GM21526 (cell line): ENCODE measurements around the gene TMEM131.

Experiments used
- ATAC-seq: cut with Tn5 transposase; IDR thresholded peaks from one replicate; pipeline ENCODE4 v1.9.1; 2021; ENCODE audit warnings: moderate library complexity; ENCODE audit not compliant: unreplicated experiment, low FRiP score

TMEM131 gene

DNA sequence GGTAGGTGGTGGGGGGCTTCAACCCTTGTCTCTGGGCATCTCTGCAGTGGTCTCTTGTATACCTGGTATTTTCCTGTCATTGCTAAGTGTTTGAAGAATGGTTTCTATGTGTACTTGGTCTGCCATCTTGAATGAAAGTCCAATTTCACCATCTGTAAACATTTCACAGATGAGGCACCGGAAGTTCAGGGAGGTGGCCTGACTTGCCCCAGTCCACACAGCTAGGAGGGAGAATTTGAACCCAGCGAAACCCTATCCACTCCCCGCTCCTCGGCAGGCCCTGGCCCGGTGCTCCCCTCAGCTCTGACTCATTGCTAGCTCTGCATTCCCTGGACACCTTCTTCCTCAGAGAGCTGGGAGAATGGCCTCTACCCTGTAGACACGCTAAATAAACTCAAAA is 251.8 kb downstream of the TMEM131 start:
- ATAC-seq = no peak

DNA sequence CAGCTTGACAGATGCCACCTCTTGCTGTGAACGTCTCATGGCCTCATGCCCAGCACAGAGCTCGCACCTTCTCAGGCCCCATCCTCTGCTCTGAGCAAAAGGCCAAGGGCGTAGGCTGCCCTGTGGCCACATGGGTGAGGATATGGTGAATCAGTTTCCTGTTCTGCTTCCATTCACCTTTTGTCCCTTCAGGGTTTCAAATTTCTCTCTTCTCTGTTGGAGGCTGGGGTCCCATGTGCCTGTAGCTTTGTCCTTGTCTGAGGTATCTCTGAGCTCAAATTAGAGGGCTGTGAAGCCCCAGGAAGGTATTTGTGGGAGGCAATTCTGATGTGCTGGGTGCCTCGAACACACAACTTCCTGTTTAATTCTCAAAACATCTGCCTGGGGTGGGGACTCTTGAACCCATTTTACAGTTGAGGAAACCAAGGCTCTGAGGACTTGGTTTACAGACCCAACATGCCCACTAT is 253.3 kb downstream of the TMEM131 start:
- no peak for ATAC-seq

DNA sequence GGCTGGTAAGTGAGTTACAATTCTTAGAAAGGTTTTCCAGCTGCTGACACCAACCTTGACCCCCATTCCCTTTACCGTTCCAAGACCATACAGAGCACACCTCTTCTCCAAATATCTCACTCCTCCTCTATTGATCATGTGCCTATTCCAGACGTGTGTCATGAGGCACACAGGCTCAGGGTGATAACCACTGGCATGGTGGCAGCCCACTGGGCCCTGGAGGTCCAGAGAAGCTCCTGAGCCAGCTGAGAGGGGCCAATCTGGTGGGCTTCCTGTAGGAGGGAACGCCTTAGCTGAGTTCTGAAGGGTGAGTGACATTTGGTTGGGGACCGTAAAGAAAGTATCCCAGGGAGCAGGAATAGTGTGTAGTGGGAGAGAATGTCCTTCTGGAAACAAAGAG is 254.1 kb downstream of the TMEM131 start:
- no peak for ATAC-seq

DNA sequence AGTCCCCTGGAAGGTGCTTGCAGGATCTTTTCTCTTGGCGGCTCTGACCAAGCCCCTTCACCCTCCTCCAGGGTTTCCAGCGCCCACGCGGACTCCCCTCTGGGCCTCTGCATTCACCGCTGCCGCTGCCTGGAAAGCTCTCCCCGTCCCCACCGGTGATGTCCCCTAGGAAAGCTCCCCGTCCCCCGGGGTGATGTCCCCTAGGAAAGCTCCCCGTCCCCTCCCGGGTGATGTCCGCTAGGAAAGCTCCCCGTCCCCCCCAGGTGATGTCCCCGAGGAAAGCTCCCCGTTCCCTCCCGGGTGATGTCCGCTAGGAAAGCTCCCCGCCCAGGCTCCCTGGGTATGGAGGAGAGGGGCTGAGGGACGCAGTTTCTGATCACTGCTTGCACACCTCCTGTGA is 254.5 kb downstream of the TMEM131 start:
- no peak for ATAC-seq

DNA sequence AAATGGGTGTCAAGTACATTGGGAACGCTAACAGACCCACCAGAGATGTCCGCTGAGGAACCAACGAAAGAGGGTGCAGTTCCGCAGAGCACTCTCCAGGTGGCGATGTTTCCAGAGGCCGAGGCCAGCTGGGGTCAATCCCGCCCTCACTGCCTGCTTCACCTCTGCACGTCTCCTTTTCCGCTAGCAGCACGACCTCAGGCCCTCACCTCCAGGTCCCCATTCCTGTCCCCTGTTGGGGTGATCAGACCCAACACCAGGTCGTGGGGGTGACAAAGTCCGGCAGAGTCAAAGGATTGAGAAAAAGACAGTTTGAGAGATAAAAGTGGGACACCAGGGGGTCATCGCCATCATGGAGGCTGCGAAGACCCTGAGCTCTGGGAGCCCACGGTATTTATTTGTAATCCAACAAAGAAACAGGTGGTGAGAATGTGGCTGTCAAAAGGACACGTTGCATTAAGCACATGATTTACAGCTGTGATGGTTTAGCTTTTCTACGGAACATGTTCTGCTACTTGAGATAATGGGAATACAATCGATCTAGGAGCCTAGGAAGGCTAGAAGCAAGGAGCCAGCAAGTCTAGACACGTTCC is 255.1 kb downstream of the TMEM131 start:
- ATAC-seq = no peak

DNA sequence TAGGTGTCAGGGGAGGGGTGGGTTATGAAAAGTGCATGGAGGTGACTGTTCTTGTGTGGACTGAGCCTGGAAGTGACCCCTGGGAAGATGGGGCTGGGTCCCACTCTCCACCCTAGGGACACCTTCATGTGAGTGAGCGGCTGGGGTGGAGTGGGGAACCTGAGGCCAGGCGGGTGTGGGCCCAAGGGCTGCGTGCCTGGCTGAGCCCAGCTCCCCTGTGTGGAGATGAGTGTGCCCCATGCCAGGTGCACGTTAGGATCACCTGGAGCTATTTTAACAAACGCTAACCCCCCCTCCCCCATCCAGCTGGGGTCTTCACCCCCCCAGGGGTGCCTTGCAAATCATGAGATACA is 255.9 kb downstream of the TMEM131 start:
- ATAC-seq = no peak

DNA sequence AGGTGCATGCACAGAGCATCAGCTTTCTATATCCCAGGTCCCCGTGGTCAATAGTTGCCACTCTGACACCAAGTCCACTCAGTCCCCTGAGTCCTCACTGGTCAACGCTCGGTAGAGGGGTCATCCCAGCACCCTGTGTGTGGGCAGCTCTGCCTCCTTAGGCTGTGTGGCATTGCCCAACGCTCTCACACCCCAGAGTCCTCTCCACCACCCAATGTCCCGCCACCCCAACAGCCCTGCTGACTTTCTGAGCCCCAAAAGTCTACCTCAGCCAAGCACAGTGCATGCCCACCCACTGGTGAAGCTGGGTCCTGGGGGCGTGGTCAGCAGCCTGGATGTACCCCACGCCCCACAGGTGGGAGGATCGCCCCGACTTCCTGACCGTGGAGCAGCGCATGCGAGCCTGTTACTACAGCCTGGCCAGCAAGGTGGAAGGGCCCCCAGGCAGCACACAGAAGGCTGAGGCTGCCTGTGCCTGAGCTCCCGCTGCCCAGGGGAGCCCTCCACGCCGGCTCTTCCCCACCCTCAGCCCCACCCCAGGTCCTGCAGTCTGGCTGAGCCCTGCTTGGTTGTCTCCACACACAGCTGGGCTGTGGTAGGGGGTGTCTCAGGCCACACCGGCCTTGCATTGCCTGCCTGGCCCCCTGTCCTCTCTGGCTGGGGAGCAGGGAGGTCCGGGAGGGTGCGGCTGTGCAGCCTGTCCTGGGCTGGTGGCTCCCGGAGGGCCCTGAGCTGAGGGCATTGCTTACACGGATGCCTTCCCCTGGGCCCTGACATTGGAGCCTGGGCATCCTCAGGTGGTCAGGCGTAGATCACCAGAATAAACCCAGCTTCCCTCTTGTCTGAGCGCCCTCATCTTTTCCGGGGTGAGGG is 256.5 kb downstream of the TMEM131 start:
- no peak for ATAC-seq

DNA sequence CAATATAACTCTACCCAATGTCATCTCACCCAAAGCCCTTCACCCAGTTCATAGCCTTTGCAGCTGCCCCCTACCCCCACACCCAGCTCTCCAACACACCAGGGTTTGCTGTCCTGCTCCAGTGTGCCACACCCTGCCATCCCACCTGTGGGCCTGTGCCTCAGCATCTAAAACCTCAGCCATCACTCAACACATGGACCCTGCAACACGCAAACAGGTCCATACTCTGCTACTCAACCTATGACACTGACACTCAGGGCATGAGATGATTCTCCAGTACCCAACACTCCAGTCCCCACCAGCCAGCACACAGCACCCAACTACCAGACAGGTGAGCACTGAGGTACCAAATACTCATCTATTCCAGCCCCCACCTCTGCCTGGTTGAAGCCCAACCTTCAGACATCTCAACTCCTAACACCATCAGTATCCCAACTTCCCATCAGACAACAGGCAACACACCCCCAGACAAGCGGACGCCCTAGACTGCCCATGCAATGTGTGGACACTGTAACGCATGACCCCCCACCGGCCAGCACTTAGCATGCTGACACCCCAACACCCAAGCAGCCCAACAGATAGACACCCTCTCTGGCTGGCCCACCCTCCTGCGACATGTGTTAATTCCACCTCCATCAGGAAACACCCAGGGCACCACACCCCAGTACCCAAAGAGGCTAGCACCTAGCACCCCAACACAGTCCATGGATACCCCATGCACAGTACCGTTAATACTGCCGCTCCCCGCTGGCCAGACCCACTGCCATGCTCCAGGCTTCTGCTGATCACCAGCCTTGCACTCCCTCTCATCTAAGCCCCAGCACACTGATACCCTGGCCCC is 257.3 kb downstream of the TMEM131 start:
- ATAC-seq = no peak

DNA sequence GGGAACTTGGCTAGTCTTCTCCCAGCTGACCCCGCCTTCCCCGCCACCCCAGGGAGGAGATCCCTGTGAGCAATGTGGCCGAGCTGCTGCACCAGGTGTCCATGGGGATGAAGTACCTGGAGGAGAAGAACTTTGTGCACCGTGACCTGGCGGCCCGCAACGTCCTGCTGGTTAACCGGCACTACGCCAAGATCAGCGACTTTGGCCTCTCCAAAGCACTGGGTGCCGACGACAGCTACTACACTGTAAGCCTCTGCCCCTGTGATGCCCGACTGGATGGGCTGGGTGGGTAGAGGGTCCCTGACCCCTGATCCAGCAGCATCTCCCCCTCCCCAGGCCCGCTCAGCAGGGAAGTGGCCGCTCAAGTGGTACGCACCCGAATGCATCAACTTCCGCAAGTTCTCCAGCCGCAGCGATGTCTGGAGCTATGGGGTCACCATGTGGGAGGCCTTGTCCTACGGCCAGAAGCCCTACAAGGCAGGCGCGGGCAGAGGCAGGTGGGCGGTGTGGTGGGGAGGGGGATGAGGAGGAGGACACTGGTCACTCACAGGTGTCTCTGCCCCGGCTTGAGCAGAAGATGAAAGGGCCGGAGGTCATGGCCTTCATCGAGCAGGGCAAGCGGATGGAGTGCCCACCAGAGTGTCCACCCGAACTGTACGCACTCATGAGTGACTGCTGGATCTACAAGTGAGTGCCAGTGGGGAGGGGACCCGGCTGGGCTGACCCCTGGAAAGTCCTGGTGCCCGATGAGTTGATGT is 258.1 kb downstream of the TMEM131 start:
- no peak for ATAC-seq

DNA sequence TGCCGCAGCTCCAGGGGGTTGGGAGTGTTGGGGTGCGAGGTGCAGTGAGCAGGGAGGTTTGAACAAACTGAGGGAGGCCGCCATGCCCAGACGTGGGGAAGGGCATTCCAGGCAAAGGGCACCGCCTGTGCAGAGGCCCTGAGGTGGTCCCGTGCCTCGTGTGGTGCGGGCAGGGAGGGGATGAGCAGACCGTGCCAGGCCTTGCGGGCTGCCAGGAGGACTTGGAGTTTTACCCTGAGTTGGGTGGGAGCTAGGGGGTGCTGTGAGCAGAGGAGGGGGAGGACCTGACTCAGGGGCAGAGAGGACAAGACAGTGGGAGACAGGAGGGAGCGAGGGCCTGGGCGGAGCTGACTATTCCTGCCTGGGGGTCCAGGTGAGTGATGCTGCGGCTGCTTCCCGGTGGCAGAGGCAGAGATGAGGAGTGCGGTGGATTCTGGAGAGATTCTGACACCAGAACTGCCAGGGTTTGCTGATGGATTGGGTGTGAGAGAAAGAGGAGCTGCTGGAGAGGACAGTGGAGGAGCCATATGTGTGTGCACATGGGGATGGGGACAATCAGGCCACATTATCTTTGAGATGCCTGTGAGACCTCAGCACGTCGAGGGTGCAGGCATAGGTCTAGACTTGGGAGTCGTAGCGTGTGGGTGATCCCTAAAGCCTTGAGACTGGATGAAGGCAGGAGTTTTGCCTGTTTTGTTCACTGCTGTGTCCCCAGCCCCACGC is 259.0 kb downstream of the TMEM131 start:
- no peak for ATAC-seq

DNA sequence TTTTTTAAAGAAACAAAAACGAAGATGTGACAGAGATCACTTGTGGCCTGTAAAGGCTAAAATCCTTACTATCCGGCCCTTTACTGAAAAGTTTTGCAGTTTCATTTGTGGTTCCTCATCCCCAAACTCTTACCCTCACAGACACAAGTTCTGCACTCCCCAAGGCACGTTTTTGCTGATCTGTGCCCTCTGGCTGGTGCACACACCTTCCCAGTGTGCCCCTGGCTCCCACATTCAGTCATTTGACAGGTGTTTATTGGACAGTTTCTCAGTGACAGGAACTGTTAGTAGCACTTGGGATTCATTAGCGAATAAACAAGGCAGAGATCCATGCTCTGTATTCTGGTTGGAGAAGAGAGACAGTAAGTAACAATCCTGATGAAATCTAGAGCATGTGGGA is 259.6 kb downstream of the TMEM131 start:
- no peak for ATAC-seq

DNA sequence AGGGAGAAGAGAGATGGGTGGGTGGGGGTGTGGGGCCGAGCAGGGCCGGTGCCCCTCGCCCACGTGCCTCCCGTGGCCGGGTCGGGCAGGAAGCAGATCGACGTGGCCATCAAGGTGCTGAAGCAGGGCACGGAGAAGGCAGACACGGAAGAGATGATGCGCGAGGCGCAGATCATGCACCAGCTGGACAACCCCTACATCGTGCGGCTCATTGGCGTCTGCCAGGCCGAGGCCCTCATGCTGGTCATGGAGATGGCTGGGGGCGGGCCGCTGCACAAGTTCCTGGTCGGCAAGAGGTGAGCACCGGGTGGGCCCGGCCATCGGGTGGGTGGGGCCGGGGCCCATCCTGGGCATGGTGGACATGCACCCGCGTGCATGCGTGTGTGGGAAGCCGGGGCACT is 260.6 kb downstream of the TMEM131 start:
- no peak for ATAC-seq

DNA sequence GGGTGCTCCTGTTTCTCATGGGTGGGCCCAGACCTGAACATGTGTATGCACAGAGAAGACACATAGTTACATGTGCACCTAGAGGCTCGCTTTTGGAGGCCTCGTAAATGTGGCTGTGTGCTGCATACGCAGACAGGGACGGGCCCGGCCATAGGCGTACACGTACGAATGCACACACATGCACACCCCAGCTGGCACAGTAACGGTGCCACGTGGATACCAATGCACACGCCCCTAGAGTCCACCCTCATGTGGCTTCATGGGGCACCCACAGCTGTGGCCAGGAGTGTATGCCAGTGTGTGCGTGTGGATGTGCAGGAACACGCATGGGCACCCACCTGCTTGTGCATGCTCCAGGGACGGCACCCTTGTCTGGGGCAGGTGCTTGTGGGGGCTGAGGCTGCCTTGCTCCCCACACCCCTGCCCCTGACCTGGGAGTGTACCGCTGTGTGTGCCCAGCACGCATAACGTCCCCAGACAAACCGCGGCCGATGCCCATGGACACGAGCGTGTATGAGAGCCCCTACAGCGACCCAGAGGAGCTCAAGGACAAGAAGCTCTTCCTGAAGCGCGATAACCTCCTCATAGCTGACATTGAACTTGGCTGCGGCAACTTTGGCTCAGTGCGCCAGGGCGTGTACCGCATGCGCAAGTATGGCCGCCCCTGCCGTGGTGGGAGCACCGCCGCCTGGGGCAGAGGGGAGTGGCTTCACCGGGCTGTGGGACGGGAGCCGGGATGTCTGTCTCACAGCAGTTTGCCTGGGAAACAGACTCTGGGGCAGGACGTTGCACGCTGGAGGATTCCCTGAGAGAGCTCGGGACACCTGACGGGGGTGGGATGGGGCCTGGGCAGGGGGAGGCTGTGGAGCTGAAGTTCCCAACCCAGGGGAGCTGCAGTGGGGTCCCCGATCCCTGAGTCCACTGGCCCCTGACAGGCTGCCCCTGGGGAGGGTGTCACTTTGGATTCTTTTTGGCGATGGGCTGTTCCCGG is 261.4 kb downstream of the TMEM131 start:
- no peak for ATAC-seq

DNA sequence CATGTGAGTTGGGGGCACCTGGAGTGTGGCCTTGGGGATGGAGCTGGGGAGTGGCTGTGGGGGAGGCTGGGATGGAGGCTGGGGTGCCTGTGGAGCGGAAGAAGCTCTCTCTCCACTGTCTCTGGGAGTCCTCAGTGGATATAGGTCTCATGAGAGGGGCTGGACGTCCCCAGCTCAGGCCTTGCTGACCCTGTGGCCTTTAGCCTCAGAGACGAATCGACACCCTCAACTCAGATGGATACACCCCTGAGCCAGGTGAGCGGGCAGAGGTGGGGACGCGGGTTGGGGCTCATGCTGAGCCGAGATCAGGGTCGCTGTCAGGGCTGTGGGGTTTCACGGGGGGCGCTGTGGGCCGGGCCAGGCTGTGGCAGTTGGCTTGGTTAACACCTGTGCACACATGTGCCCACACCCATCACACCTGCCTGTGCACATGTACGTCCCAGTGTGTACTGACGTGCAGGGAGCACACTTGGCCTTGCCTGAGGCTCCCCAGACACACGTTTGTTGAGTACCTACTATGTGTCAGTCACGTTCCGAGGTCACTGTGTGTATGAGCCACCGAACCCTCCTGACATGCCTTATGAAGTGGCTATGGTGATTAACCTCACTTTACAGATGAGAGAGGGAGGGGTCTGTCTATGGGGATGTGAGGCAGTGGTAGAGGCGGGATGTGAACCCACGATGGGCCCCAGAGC is 262.3 kb downstream of the TMEM131 start:
- no peak for ATAC-seq

DNA sequence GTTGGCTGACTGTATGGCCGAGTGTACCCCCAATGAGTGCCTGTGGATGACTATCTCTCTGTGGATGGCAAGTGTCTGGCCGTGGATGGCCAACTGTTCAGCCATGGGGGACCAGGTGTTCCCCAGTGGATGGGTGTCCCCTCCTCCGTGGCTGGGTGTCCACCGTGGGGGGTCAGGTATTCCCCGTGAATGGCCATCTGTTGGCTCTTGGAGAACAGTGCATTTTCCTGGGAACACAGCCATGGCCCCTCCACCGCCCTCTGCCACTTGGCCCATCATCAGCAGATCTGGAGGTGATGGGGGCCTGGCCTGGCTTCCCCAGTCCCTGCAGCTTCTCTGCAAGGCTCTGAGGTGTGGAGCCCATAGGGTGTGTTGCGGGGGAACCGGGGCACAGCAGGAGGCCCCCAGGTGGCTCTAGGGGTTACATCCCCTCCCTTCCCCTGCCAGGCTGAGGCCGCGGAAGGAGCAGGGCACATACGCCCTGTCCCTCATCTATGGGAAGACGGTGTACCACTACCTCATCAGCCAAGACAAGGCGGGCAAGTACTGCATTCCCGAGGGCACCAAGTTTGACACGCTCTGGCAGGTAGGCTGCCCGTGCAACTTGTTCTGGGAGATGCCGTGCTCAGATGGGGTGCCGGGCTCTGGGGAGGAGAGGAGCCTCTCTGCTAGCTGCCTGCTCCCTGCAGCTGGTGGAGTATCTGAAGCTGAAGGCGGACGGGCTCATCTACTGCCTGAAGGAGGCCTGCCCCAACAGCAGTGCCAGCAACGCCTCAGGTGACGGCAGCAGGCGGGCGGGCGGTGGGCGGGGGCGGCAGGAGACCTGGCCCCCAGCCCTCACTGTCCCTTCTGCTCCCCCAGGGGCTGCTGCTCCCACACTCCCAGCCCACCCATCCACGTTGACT is 263.1 kb downstream of the TMEM131 start:
- no peak for ATAC-seq

DNA sequence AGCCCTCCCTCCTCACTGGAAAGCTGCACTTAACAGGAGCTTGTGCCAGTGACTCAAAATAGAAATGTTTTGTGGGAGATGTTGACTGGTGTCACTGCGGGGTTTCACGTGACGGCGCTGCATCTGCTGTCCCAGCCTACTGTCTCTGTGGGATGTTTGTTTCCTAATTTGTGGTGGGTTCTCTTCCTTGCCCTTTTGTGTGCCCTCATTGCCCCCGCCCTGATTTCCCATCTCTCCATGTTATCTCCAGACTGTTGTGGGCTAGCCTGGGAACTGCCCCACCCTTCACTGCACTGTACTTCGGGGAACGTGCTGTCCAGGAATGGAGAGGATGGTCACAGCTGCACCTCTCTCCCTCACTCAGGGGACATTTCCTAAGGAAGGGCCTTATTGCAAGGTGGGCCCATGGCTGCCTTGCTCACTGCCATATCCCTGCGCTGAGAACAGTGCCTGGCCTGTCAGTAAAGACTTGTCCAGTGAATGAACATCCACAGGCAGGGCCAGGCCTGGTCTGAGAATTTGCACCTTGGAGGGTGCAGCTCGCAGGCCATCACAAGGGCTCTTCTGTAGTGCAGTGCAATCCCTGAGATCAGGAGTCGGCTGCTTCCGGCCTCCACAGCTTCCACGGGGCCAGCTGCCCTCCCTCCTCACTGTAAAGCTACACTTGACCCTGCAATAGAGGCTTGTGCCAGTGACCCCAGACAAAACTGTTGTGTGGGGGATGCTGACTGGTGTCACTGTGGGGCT is 264.3 kb downstream of the TMEM131 start:
- ATAC-seq = no peak

DNA sequence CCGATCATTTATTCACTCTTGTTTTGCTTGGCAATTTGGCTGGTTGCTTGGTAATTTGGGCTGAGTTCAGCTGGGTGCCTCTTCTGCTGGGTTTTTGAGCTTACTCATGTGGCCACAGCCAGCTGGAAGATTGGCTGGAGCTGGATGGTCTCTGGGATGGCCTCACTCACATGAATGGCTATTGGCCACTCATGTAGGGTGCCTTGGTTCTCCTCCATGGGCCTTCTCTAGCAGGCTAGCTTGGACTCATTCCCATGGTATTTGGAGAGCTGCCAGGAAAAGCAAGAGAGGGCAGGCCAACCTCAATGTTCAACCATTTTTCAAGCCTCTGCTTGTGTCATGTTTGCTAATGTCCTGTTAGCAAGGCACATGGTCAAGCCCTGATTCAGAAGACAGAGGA is 265.5 kb downstream of the TMEM131 start:
- ATAC-seq = no peak
